GM12864 (cell line): Measurements from ENCODE around the gene TRIM61.
"Not testable (repeated sequence)": the region's sequence is repeated elsewhere in the genome, so short reads cannot be mapped to it uniquely, and the experiment has no call there.

Source experiments
- DNase-seq: peaks from one replicate; pipeline ENCODE4 v3.0.0-alpha.2; 2011; ENCODE audit warnings: low read depth
- H3K4me3 ChIP-seq: 2 replicates; pipeline ENCODE4 v1.5.1; 2011; ENCODE audit warnings: mild to moderate bottlenecking, low read depth, low read length, control low read depth
- CTCF ChIP-seq: IDR thresholded peaks from 2 replicates; pipeline ENCODE4 v1.5.1; 2011; ENCODE audit warnings: low read depth, mild to moderate bottlenecking, moderate library complexity, low read length, control low read depth, inconsistent platforms; ENCODE audit errors: missing control alignments

TRIM61 gene

GRCh38 chr4:165009493-165010227 is 32.2 kb upstream of the TRIM61 start:
- no peak for DNase-seq
- no peak for TF ChIP-seq CTCF
- H3K4me3 ChIP-seq = no peak overlapping the region

- H3K4me3 ChIP-seq = no peak overlapping the region
- no peak for TF ChIP-seq CTCF
- DNase-seq = no peak
Observed at GRCh38 chr4:165006886-165007285, 29.4 kb upstream of the TRIM61 start.

GRCh38 chr4:165006456-165006855 is 29.0 kb upstream of the TRIM61 start:
- TF ChIP-seq CTCF = no peak
- DNase-seq = no peak
- H3K4me3 ChIP-seq = no peak overlapping the region

DNA sequence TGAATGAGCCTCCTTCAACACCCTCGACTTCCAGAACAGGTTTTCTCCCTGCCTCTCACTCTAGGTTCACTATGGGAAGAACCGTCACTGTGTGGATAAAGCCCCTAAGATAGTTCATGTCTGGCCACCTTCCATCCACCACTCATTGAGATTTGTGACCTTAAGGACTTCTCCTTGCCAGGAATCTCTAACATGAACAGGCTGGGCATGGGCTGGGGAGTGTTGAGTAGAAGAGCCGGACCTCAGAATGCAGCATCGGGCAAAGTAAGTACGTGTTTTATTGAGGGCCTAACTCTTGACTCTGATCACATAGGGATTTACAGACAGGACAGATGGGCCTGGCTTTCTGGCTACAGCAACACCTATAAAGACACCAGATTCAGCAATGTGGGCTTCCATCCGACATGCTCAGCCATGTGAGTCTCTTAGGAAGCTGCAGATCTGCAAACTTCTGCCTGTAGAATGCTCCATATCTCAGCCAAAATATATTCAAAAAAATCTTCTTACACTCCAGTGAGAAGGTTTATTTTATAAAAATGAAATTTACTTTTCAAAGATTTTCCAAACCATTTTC is 28.0 kb upstream of the TRIM61 start:
- no peak overlapping the region for H3K4me3 ChIP-seq
- no peak for TF ChIP-seq CTCF
- no peak for DNase-seq

GRCh38 chr4:165001957-165002356 is 24.5 kb upstream of the TRIM61 start:
- H3K4me3 ChIP-seq, DNase-seq: not testable (repeated sequence)

DNA sequence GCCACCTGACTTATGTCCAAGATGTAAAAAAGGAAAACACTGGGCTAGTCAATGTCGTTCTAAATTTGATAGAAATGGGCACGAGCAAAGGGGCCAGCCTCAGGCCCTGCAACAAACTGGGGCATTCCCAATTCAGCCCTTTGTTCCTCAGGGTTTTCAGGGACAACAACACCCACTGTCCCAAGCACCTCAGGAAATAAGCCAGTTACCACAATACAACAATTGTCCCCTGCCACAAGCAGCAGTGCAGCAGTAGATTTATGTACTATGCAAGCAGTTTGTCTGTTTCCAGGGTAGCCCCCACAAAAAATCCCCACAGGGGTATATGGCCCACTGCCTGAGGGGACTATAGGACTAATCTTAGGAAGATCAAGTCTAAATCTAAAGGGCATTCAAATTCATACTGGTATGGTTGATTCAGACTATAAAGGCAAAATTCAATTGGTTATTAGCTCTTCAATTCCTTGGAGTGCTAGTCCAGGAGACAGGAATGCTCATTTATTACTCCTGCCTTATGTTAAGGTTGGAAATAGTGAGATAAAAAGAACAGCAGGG is 21.1 kb upstream of the TRIM61 start:
- H3K4me3 ChIP-seq, DNase-seq: not testable (repeated sequence)

GRCh38 chr4:164997941-164998340 is 20.5 kb upstream of the TRIM61 start:
- no peak overlapping the region for H3K4me3 ChIP-seq
- DNase-seq = no peak
- TF ChIP-seq CTCF = no peak

- TF ChIP-seq CTCF = peak; percentile 32
- H3K4me3 ChIP-seq = no peak overlapping the region
- DNase-seq = no peak
Observed at GRCh38 chr4:164997324-164997723, 19.9 kb upstream of the TRIM61 start.

DNA sequence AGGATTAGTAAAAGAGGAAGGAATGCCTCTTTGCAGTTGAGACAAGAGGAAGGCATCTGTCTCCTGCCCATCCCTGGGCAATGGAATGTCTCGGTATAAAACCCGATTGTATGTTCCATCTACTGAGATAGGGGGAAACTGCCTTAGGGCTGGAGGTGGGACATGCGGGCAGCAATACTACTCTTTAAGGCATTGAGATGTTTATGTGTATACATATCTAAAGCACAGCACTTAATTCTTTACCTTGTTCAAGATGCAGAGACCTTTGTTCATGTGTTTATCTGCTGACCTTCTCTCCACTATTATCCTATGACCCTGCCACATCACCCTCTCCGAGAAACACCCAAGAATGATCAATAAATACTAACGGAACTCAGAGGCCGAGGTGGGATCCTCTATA is 18.7 kb upstream of the TRIM61 start:
- not testable (repeated sequence) for DNase-seq, H3K4me3 ChIP-seq

- not testable (repeated sequence) for DNase-seq, H3K4me3 ChIP-seq
Observed at GRCh38 chr4:164990786-164991185, 13.3 kb upstream of the TRIM61 start.
